Adipocyte (in vitro differentiated cells): ENCODE data around the gene LRMDA.

Source experiments
- DNase-seq: peaks from one replicate; pipeline ENCODE4 v3.0.0-alpha.2; 2015; ENCODE audit warnings: low read depth
- H3K27me3 ChIP-seq: replicated peaks from 2 replicates; pipeline ENCODE4 v1.7.0; 2013; ENCODE audit warnings: mild to moderate bottlenecking, low read length, moderate library complexity; ENCODE audit not compliant: control insufficient read depth, insufficient read depth
- H3K36me3 ChIP-seq: 2 replicates; pipeline ENCODE4 v1.7.0; 2013; ENCODE audit warnings: low read length, mild to moderate bottlenecking, moderate library complexity; ENCODE audit not compliant: control insufficient read depth, insufficient read depth, severe bottlenecking
- H3K4me1 ChIP-seq: 2 replicates; pipeline ENCODE4 v1.7.0; 2013; ENCODE audit warnings: mild to moderate bottlenecking, low read length, moderate library complexity; ENCODE audit not compliant: control insufficient read depth, insufficient read depth
- H3K4me3 ChIP-seq: 2 replicates; pipeline ENCODE4 v1.7.0; 2013; ENCODE audit warnings: mild to moderate bottlenecking, low read length, moderate library complexity
- H3K9ac ChIP-seq: 2 replicates; pipeline ENCODE4 v1.7.0; 2013; ENCODE audit warnings: mild to moderate bottlenecking, low read length, moderate library complexity
- H3K9me3 ChIP-seq: 2 replicates; pipeline ENCODE4 v1.7.0; 2013; ENCODE audit warnings: mild to moderate bottlenecking, low read length, moderate library complexity; ENCODE audit not compliant: control insufficient read depth

LRMDA gene

DNA sequence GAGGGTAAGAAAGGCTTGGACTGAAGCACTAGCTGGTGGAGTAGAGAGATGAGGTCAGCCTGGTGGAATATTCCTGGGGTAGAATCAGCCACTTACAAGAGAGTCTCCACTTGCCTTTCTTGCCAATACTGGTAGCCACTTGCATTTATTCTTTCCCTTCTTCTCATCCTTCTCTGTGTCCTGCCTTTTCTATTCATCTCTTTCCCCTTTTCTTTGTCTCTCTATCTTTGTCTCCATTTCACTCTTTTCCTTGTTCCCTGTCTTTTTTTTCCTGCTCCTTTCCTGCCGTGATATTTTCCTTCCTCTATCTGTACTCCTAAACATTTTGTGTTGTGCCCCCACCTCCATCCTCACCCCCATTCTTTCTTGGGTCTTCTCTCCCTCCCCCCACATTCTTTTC, 214.3 kb downstream of the LRMDA start:
- Histone ChIP-seq H3K4me3 (no peak overlapping the region), H3K27me3 (no peaks in the 10 kb centered on the region), H3K9ac (no peak overlapping the region), H3K36me3 (no peaks in the 10 kb centered on the region), H3K9me3 (no peaks in the 10 kb centered on the region), H3K4me1 (peaks cover 8% of the 10 kb centered on the region)
- no peak for DNase-seq

DNA sequence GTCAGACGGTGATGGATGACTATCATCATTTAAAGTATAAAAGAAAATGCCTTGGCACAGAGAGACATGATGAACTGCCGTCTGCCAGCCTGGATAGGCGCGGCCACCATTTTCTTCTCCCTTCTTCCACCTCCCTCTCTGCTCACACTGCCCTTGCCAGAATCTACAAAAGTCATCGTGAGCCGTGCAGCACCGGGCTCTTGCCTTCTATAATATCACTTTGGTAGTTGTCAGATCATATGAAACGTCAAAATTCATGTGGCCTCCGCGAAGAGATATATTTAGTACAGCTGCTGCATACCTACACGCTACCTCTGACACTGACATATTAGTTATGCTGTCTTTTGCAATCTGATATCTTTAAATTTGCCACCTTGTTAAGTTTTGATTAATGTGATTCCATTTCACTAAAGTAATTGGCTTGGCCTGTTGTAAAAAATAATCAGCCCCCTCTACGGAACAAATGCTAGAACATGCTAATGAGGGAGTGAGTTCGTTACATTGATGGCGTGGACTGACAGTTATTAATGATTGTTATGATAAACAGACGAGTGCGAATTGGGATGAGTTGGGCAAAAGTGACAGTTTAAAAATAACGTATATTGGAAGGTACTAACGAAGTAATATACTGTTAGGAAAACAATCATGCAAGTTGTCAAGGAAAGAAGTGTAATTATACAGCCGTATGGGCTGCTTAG, 214.9 kb downstream of the LRMDA start:
- no peaks in the 10 kb centered on the region for H3K27me3 ChIP-seq
- no peaks in the 10 kb centered on the region for H3K36me3 ChIP-seq

GRCh38 chr10:75646916-75647315, 215.5 kb downstream of the LRMDA start:
- no peak for DNase-seq
- no peaks in the 10 kb centered on the region for H3K27me3 ChIP-seq
- H3K9ac ChIP-seq, result no peak overlapping the region
- H3K9me3 ChIP-seq, result no peaks in the 10 kb centered on the region
- H3K36me3 ChIP-seq, result no peaks in the 10 kb centered on the region
- H3K4me1 ChIP-seq, result peaks cover 13% of the 10 kb centered on the region
- no peak overlapping the region for H3K4me3 ChIP-seq

More for the DNA sequence above, 214.9 kb downstream of the LRMDA start:
- H3K4me1 ChIP-seq, result peaks cover 8% of the 10 kb centered on the region
- no peak overlapping the region for H3K9ac ChIP-seq
- no peak for DNase-seq
- H3K4me3 ChIP-seq, result no peak overlapping the region
- no peaks in the 10 kb centered on the region for H3K9me3 ChIP-seq

- no peaks in the 10 kb centered on the region for H3K36me3 ChIP-seq
- DNase-seq, result no peak
- no peaks in the 10 kb centered on the region for H3K9me3 ChIP-seq
- H3K27me3 ChIP-seq, result no peaks in the 10 kb centered on the region
- peaks cover 20% of the 10 kb centered on the region for H3K4me1 ChIP-seq
- no peak overlapping the region for H3K9ac ChIP-seq
- no peak overlapping the region for H3K4me3 ChIP-seq
Measured at GRCh38 chr10:75647675-75648074, 216.3 kb downstream of the LRMDA start.

DNA sequence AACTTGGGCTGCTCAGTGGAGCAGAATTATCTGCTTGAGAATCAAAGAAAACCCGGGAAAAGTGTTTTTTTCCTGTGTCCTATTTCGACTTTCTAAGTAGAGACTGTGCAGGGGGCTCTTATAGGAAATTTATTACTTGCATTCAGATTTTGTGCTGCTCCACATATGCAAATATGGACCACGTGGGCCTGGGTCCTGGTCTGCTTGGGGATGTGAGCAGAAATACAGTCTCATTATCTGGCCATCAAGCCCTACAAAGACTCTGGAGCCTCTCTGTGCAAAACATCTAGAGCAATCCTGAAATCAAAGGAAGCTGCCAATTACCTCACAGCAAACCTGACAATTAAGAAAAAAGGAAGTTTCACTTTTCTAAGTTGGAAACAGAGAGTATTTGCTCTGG, 216.9 kb downstream of the LRMDA start:
- Histone ChIP-seq H3K9me3 (no peaks in the 10 kb centered on the region), H3K27me3 (no peaks in the 10 kb centered on the region), H3K4me3 (no peak overlapping the region), H3K36me3 (no peaks in the 10 kb centered on the region), H3K4me1 (peaks cover 27% of the 10 kb centered on the region), H3K9ac (no peak overlapping the region)
- no peak for DNase-seq

GRCh38 chr10:75648854-75649253, 217.4 kb downstream of the LRMDA start:
- Histone ChIP-seq H3K9me3 (no peaks in the 10 kb centered on the region), H3K27me3 (no peaks in the 10 kb centered on the region), H3K4me1 (peaks cover 32% of the 10 kb centered on the region), H3K9ac (no peak overlapping the region), H3K4me3 (no peak overlapping the region), H3K36me3 (no peaks in the 10 kb centered on the region)
- no peak for DNase-seq

GRCh38 chr10:75649466-75649865, 218.0 kb downstream of the LRMDA start:
- Histone ChIP-seq H3K4me3 (no peak overlapping the region), H3K27me3 (no peaks in the 10 kb centered on the region), H3K4me1 (peaks cover 38% of the 10 kb centered on the region), H3K36me3 (no peaks in the 10 kb centered on the region), H3K9me3 (no peaks in the 10 kb centered on the region), H3K9ac (no peak overlapping the region)
- no peak for DNase-seq

GRCh38 chr10:75650648-75651047, 219.2 kb downstream of the LRMDA start:
- peaks cover 48% of the 10 kb centered on the region for H3K4me1 ChIP-seq
- no peaks in the 10 kb centered on the region for H3K36me3 ChIP-seq
- no peak for DNase-seq
- no peak overlapping the region for H3K9ac ChIP-seq
- H3K27me3 ChIP-seq, result no peaks in the 10 kb centered on the region
- no peak overlapping the region for H3K4me3 ChIP-seq
- no peaks in the 10 kb centered on the region for H3K9me3 ChIP-seq

- DNase-seq, result no peak
- peaks cover 54% of the 10 kb centered on the region for H3K4me1 ChIP-seq
- no peaks in the 10 kb centered on the region for H3K9me3 ChIP-seq
- no peaks in the 10 kb centered on the region for H3K27me3 ChIP-seq
- H3K4me3 ChIP-seq, result no peak overlapping the region
- no peaks in the 10 kb centered on the region for H3K36me3 ChIP-seq
- no peak overlapping the region for H3K9ac ChIP-seq
Measured at GRCh38 chr10:75651417-75651816, 220.0 kb downstream of the LRMDA start.

DNA sequence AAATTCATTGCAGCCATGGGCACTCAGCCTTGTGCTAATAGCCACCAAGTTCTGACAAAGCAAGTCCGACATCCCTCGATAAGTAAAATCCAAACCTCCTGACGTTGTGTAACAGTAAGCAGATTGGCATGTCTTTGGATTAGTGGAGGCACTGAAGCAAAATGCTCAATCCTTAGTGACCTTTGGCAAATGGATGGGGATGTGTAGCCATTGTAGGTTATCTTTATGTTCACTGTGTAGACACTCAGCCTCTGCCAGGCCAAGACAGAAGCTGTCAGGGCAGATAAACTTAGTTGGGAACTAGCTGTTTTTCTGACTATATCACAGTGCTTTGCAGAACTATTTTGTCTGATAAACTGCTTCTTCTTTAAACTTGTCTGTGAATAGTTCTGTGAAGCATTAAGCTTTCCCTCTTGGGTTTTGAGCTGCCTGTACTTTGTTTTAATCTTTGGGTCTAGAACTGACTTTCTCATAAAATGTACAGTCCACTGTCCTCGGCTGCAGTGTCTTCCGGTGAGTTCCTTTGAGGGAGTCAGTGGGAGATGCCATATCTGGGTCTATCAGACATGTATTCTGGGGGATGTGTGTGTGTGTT, 220.8 kb downstream of the LRMDA start:
- peak overlapping the region; percentile 24 for H3K9ac ChIP-seq
- H3K4me1 ChIP-seq, result peaks cover 50% of the 10 kb centered on the region
- no peaks in the 10 kb centered on the region for H3K36me3 ChIP-seq
- no peak overlapping the region for H3K4me3 ChIP-seq
- H3K9me3 ChIP-seq, result no peaks in the 10 kb centered on the region
- DNase-seq, result no peak
- no peaks in the 10 kb centered on the region for H3K27me3 ChIP-seq

GRCh38 chr10:75653761-75654160, 222.3 kb downstream of the LRMDA start:
- Histone ChIP-seq H3K9ac (peak overlapping the region; percentile 74), H3K4me1 (peaks cover 48% of the 10 kb centered on the region)

More at GRCh38 chr10:75653761-75654160, 222.3 kb downstream of the LRMDA start:
- no peaks in the 10 kb centered on the region for H3K36me3 ChIP-seq
- no peaks in the 10 kb centered on the region for H3K9me3 ChIP-seq
- peak overlapping the region; percentile 17 for H3K4me3 ChIP-seq
- no peaks in the 10 kb centered on the region for H3K27me3 ChIP-seq
- DNase-seq, result no peak
